ENCODE data around the gene KAZALD1. TPM values are rescaled to one million over a fixed set of nuclear protein-coding genes. Genes with fewer than 3 reads are reported as not detected.

The KAZALD1 gene
- total and polyA plus RNA-seq, 2 donors from 2014 or later: 9.7 to 9.8 TPM

GRCh38 chr10:101095550-101096213, 33.9 kb downstream of the KAZALD1 start:
- Histone ChIP-seq H3K4me3 (ENCODE audit: low read length in 3 of 3) (no peak overlapping the region), H3K9me3 (ENCODE audit: control insufficient read depth in 2 of 3, insufficient read depth in 1 of 3, low read length in 3 of 3) (no peaks in the 10 kb centered on the region), H3K9ac (ENCODE audit: low read length in 3 of 3) (no peak overlapping the region), H3K4me1 (ENCODE audit: control insufficient read depth in 2 of 3, insufficient read depth in 2 of 3, low read depth in 1 of 3, low read length in 3 of 3) (no peaks in the 10 kb centered on the region), H3K27me3 (ENCODE audit: control insufficient read depth, insufficient read depth, low read length) (peaks cover 5% of the 10 kb centered on the region), H3K27ac (ENCODE audit: low read depth in 2 of 2, low read length in 2 of 2) (no peak overlapping the region), H3K36me3 (ENCODE audit: control insufficient read depth in 2 of 3, insufficient read depth in 3 of 3, low read length in 3 of 3) (no peaks in the 10 kb centered on the region)
- peak; percentile 82 for TF ChIP-seq CTCF (IDR thresholded peaks at IDR 0.05; ENCODE audit: borderline replicate concordance, extremely low read depth, insufficient read depth)
- intact Hi-C loops (cut with DNase I): loop anchor here (5.0 kb wide), 1 partner anchor 47 kb away; no protein-coding TSS in a partner anchor
- FAIRE-seq: no peak
- DNase-seq: peak; percentile 82 to 86 (median 85)

GRCh38 chr10:101096378-101096777, 34.6 kb downstream of the KAZALD1 start:
- intact Hi-C loops (cut with DNase I): loop anchor here (5.0 kb wide), 1 partner anchor 46 kb away; no protein-coding TSS in a partner anchor
- FAIRE-seq (no peak), DNase-seq (no peak)
- Histone ChIP-seq H3K27me3 (ENCODE audit: control insufficient read depth, insufficient read depth, low read length) (peaks cover 5% of the 10 kb centered on the region), H3K27ac (ENCODE audit: low read depth in 2 of 2, low read length in 2 of 2) (no peak overlapping the region), H3K9ac (ENCODE audit: low read length in 3 of 3) (no peak overlapping the region), H3K4me3 (ENCODE audit: low read length in 3 of 3) (no peak overlapping the region), H3K9me3 (ENCODE audit: control insufficient read depth in 2 of 3, insufficient read depth in 1 of 3, low read length in 3 of 3) (no peaks in the 10 kb centered on the region), H3K4me1 (ENCODE audit: control insufficient read depth in 2 of 3, insufficient read depth in 2 of 3, low read depth in 1 of 3, low read length in 3 of 3) (no peaks in the 10 kb centered on the region), H3K36me3 (ENCODE audit: control insufficient read depth in 2 of 3, insufficient read depth in 3 of 3, low read length in 3 of 3) (no peaks in the 10 kb centered on the region)
- no peak for TF ChIP-seq CTCF (IDR thresholded peaks at IDR 0.05; ENCODE audit: borderline replicate concordance, extremely low read depth, insufficient read depth)

- H3K27ac ChIP-seq (ENCODE audit: low read depth in 2 of 2, low read length in 2 of 2): no peak overlapping the region
- TF ChIP-seq CTCF (IDR thresholded peaks at IDR 0.05; ENCODE audit: borderline replicate concordance, extremely low read depth, insufficient read depth): no peak
- H3K27me3 ChIP-seq (ENCODE audit: control insufficient read depth, insufficient read depth, low read length): peaks cover 2% of the 10 kb centered on the region
- FAIRE-seq: no peak
- H3K9me3 ChIP-seq (ENCODE audit: control insufficient read depth in 2 of 3, insufficient read depth in 1 of 3, low read length in 3 of 3): no peaks in the 10 kb centered on the region
- intact Hi-C loops (cut with DNase I): loop anchor here (5.0 kb wide), 1 partner anchor 44 kb away; no protein-coding TSS in a partner anchor
- H3K36me3 ChIP-seq (ENCODE audit: control insufficient read depth in 2 of 3, insufficient read depth in 3 of 3, low read length in 3 of 3): no peaks in the 10 kb centered on the region
- H3K9ac ChIP-seq (ENCODE audit: low read length in 3 of 3): no peak overlapping the region
- no peak for DNase-seq
- H3K4me3 ChIP-seq (ENCODE audit: low read length in 3 of 3): no peak overlapping the region
- H3K4me1 ChIP-seq (ENCODE audit: control insufficient read depth in 2 of 3, insufficient read depth in 2 of 3, low read depth in 1 of 3, low read length in 3 of 3): no peaks in the 10 kb centered on the region
Measured at GRCh38 chr10:101097881-101098280, 36.1 kb downstream of the KAZALD1 start.

All from kidney (tissue), 14 donors.